IMR-90 (cell line): ENCODE results near the gene SEMA6A. TPM values are rescaled to one million over a fixed set of nuclear protein-coding genes. Genes with fewer than 3 reads are reported as not detected.

Experiments
- ATAC-seq: fragments of 200-7000 bp; cut with Tn5 transposase; 2 replicates; pipeline ENCODE4 v1.9.1; 2020; ENCODE audit warnings: low read depth, mild to moderate bottlenecking, moderate library complexity
- BruUV-seq: library from RNA; stranded (reverse); fragments of 400-500 nt; replicated peaks from 2 replicates; lab custom pipeline; 2021; lab: Mats Ljungman, UMichigan
- CTCF ChIA-PET: fragments of 300-600 bp; formaldehyde crosslinking; extraction: SDS; loops from one replicate; lab custom pipeline; 2021; ENCODE audit warnings: antibody characterized with exemption; lab: Yijun Ruan, JAX
- POLR2A ChIA-PET: fragments of 300-600 bp; sonication (Branson Sonifier 250); formaldehyde crosslinking; loops from one replicate; lab custom pipeline; 2022; ENCODE audit warnings: antibody characterized with exemption; ENCODE audit not compliant: unreplicated experiment; lab: Charles Lee
- DNase-seq: peaks from one replicate; pipeline ENCODE4 v3.0.0; 2013
- H2AFZ ChIP-seq: replicated peaks from 2 replicates; pipeline ENCODE3; 2013; ENCODE audit warnings: low read length, mild to moderate bottlenecking; ENCODE audit not compliant: poor library complexity
- H2AK5ac ChIP-seq: 2 replicates; pipeline ENCODE4 v1.6.1; 2013; ENCODE audit warnings: low read depth, low read length, inconsistent platforms
- H2AK9ac ChIP-seq: replicated peaks from 2 replicates; pipeline ENCODE3; 2013; ENCODE audit warnings: mild to moderate bottlenecking, low read depth, low read length, moderate library complexity; ENCODE audit not compliant: poor library complexity
- H2BK120ac ChIP-seq: 2 replicates; pipeline ENCODE4 v1.6.1; 2013; ENCODE audit warnings: low read depth, low read length, inconsistent platforms
- H2BK15ac ChIP-seq: 3 replicates; pipeline ENCODE4 v1.6.1; 2013; ENCODE audit warnings: low read depth, low read length, inconsistent platforms
- H2BK20ac ChIP-seq: 2 replicates; pipeline ENCODE4 v1.6.1; 2013; ENCODE audit warnings: low read depth, mild to moderate bottlenecking, inconsistent platforms, low read length, moderate library complexity
- H2BK5ac ChIP-seq: 2 replicates; pipeline ENCODE4 v1.6.1; 2013; ENCODE audit warnings: mild to moderate bottlenecking, low read depth, low read length, inconsistent platforms; ENCODE audit not compliant: poor library complexity, severe bottlenecking
- H3K14ac ChIP-seq: replicated peaks from 2 replicates; pipeline ENCODE4 v1.6.1; 2013; ENCODE audit warnings: low read depth, low read length, inconsistent platforms
- H3K18ac ChIP-seq: 2 replicates; pipeline ENCODE4 v1.6.1; 2013; ENCODE audit warnings: low read depth, low read length, control low read depth
- H3K23ac ChIP-seq: 2 replicates; pipeline ENCODE4 v1.6.1; 2013; ENCODE audit warnings: low read depth, low read length, inconsistent platforms
- H3K27ac ChIP-seq: 2 replicates; pipeline ENCODE4 v1.5.1; 2013; ENCODE audit warnings: mild to moderate bottlenecking, control low read depth, low read length; ENCODE audit not compliant: insufficient read depth
- H3K27me3 ChIP-seq: 2 replicates; pipeline ENCODE4 v1.6.1; 2013; ENCODE audit warnings: low read length; ENCODE audit not compliant: control insufficient read depth, insufficient read depth
- H3K36me3 ChIP-seq: 2 replicates; pipeline ENCODE4 v1.6.1; 2013; ENCODE audit warnings: low read length, mixed read lengths; ENCODE audit not compliant: control insufficient read depth, insufficient read depth
- H3K4ac ChIP-seq: 2 replicates; pipeline ENCODE4 v1.6.1; 2013; ENCODE audit warnings: low read depth, low read length, inconsistent platforms
- H3K4me1 ChIP-seq: 2 replicates; pipeline ENCODE4 v1.6.1; 2013; ENCODE audit warnings: low read length, mixed read lengths; ENCODE audit not compliant: control insufficient read depth, insufficient read depth
- H3K4me2 ChIP-seq: 2 replicates; pipeline ENCODE4 v1.6.1; 2013; ENCODE audit warnings: low read depth, mild to moderate bottlenecking, control low read depth, low read length, moderate library complexity
- H3K4me3 ChIP-seq: 2 replicates; pipeline ENCODE4 v1.5.1; 2013; ENCODE audit warnings: low read depth, mild to moderate bottlenecking, control low read depth, low read length, moderate library complexity; ENCODE audit not compliant: insufficient read depth
- H3K56ac ChIP-seq: 2 replicates; pipeline ENCODE4 v1.6.1; 2013; ENCODE audit warnings: low read length, inconsistent platforms; ENCODE audit not compliant: insufficient read depth; ENCODE audit errors: extremely low read depth
- H3K79me1 ChIP-seq, 2 experiments: 2 replicates each; pipeline ENCODE4 v1.6.1; 2013; ENCODE audit warnings: low read length in 2 of 2, inconsistent platforms in 1 of 2, low read depth in 1 of 2
- H3K9ac ChIP-seq: 2 replicates; pipeline ENCODE4 v1.6.1; 2013; ENCODE audit warnings: low read depth, low read length, control low read depth
- H3K9me1 ChIP-seq: 2 replicates; pipeline ENCODE4 v1.6.1; 2013; ENCODE audit warnings: low read length, inconsistent platforms; ENCODE audit not compliant: insufficient read depth
- H3K9me3 ChIP-seq: 2 replicates; pipeline ENCODE4 v1.6.1; 2013; ENCODE audit warnings: low read length; ENCODE audit not compliant: control insufficient read depth, insufficient read depth
- H4K20me1 ChIP-seq: 2 replicates; pipeline ENCODE4 v1.6.1; 2013; ENCODE audit warnings: low read length, inconsistent platforms; ENCODE audit not compliant: insufficient read depth
- H4K5ac ChIP-seq: 2 replicates; pipeline ENCODE4 v1.6.1; 2013; ENCODE audit warnings: mild to moderate bottlenecking, low read depth, low read length, control low read depth
- H4K8ac ChIP-seq, 2 experiments: 2 replicates each; pipeline ENCODE4 v1.6.1; 2013; ENCODE audit warnings: low read depth in 2 of 2, low read length in 2 of 2, control low read depth in 1 of 2, inconsistent platforms in 1 of 2
- H4K91ac ChIP-seq: 2 replicates; pipeline ENCODE4 v1.6.1; 2013; ENCODE audit warnings: low read depth, low read length, inconsistent platforms; ENCODE audit not compliant: insufficient read depth
- CEBPB ChIP-seq: IDR thresholded peaks from 2 replicates; pipeline ENCODE4 v1.6.1; 2012; ENCODE audit warnings: low read depth, low read length, improper control_type of control experiment
- CHD1 ChIP-seq: IDR thresholded peaks from 2 replicates; pipeline ENCODE4 v1.6.1; 2012; ENCODE audit warnings: low read depth, low read length, improper control_type of control experiment
- FOS ChIP-seq: fragments of 150-350 bp; IDR thresholded peaks from 2 replicates; pipeline ENCODE4 v1.6.1; 2016; ENCODE audit warnings: low read depth, low read length
- MAFK ChIP-seq: IDR thresholded peaks from 2 replicates; pipeline ENCODE4 v1.6.1; 2012; ENCODE audit warnings: low read depth, low read length, improper control_type of control experiment
- MXI1 ChIP-seq: IDR thresholded peaks from 2 replicates; pipeline ENCODE4 v1.6.1; 2012; ENCODE audit warnings: low read depth, mild to moderate bottlenecking, low read length, moderate library complexity, borderline replicate concordance
- POLR2A ChIP-seq: IDR thresholded peaks from 2 replicates; pipeline ENCODE4 v1.6.1; 2012; ENCODE audit warnings: mild to moderate bottlenecking, low read depth, low read length
- RAD21 ChIP-seq: IDR thresholded peaks from 2 replicates; pipeline ENCODE4 v1.6.1; 2012; ENCODE audit warnings: low read length, improper control_type of control experiment
- SMC3 ChIP-seq: fragments of 150-350 bp; IDR thresholded peaks from 2 replicates; pipeline ENCODE4 v1.6.1; 2016; ENCODE audit warnings: low read depth, mild to moderate bottlenecking, antibody characterized with exemption, low read length, moderate library complexity
- dilution Hi-C: fragments of 300-500 bp; cut with HindIII; formaldehyde crosslinking; loops from one replicate; pipeline ENCODE4 v1.14.3; 2018; ENCODE audit warnings: low sequenced_read_pairs; ENCODE audit not compliant: unreplicated experiment
- in situ Hi-C: fragments of 300-500 bp; cut with MboI; formaldehyde crosslinking; loops from 3 replicates; pipeline ENCODE4 v1.14.3; 2019; ENCODE audit warnings: low sequenced_read_pairs, inconsistent platforms, mixed read lengths
- intact Hi-C: fragments of 100-400 bp; cut with micrococcal nuclease; formaldehyde crosslinking; loops from 2 replicates; pipeline ENCODE4 v1.10.0; 2022
- polyA plus RNA-seq, 3 experiments: library from polyadenylated mRNA; depleted of rRNA; stranded (reverse); fragments of >200 nt; gene quantifications; 2 replicates each; pipeline ENCODE4 v1.2.3, GENCODE V29; 2012; ENCODE audit warnings: low replicate concordance in 1 of 3
- total RNA-seq: library from RNA; depleted of rRNA; stranded (reverse); fragments of >200 nt; gene quantifications from 2 replicates; pipeline ENCODE4 v1.2.3, GENCODE V29; 2012

The SEMA6A gene
- total and polyA plus RNA-seq, 2 of the 4 experiments (the other 2 are of a cell fraction) = 0.27 to 0.36 TPM

DNA sequence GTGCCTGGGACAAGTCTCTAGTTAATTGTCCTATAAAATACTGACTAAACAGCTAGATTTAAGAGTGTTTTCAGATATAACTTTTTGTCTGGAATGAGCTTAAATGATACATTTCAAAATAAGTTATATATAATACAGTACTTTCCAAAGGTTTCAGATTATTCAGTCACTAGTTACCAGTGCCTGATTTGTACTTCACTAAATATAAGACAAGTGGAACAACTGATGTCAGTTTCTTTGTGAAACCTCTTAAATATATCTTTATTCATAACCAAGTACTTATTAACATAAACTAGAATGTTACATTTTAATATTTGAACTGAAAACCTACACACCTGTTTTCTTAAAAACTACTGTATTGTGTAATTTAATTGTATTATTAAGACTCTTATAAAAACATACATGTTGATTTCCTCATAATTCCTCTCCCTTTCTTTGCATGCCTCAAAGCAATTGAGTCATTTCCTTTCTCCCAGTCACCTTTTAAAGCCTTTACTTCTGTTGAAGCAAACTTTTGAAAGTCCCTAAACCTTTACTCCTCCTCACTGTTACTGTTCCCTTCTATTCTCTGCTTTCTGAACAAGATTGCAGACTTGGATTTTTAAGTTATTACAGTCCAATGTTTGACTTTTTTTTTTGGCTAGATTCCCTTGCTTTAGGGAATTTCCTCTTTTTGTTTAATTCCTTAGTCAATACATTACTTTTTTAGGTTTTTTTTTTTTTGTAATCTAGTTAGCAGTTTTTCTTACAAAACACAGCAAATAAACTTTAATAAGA, 8.7 kb upstream of the SEMA6A start:
- H3K27ac ChIP-seq = no peak overlapping the region
- no peak overlapping the region for H4K5ac ChIP-seq
- H2BK20ac ChIP-seq = no peak overlapping the region
- no peaks in the 10 kb centered on the region for H3K9me3 ChIP-seq
- no peak overlapping the region for H2AFZ ChIP-seq
- no peak overlapping the region for H3K4me3 ChIP-seq
- dilution Hi-C loops = no loop called here
- H2AK9ac ChIP-seq = no peak overlapping the region
- H3K9ac ChIP-seq = no peak overlapping the region
- H3K27me3 ChIP-seq = no peaks in the 10 kb centered on the region
- no peak overlapping the region for H4K91ac ChIP-seq
- no peaks in the 10 kb centered on the region for H3K4me1 ChIP-seq
- no peak overlapping the region for H2BK15ac ChIP-seq
- no peak for TF ChIP-seq MAFK
- TF ChIP-seq SMC3 = no peak
- no peak for TF ChIP-seq CHD1
- TF ChIP-seq FOS = no peak
- no peak for TF ChIP-seq CEBPB
- no peak for TF ChIP-seq MXI1
- no peak for TF ChIP-seq POLR2A
- no peak for TF ChIP-seq RAD21
- H4K8ac ChIP-seq = no peak overlapping the region
- H3K56ac ChIP-seq = no peak overlapping the region
- ATAC-seq = no peak
- DNase-seq = peak; percentile 4
- in situ Hi-C loops = no loop called here
- no peaks in the 10 kb centered on the region for H4K20me1 ChIP-seq
- no peak overlapping the region for H3K14ac ChIP-seq
- no peak overlapping the region for H3K23ac ChIP-seq
- intact Hi-C loops = no loop called here
- H2BK120ac ChIP-seq = no peak overlapping the region
- H3K79me1 ChIP-seq = no peaks in the 10 kb centered on the region
- H3K18ac ChIP-seq = no peak overlapping the region
- no peak overlapping the region for H3K4ac ChIP-seq
- ChIA-PET CTCF (no interaction called here), POLR2A (no interaction called here)
- no peak overlapping the region for H3K4me2 ChIP-seq
- BruUV-seq = no TSS peak
- no peak overlapping the region for H2AK5ac ChIP-seq
- no peaks in the 10 kb centered on the region for H3K36me3 ChIP-seq
- no peaks in the 10 kb centered on the region for H3K9me1 ChIP-seq
- H2BK5ac ChIP-seq = no peak overlapping the region
